A172 (cell line): Measurements from ENCODE around the gene ZBTB17. TPM values are rescaled to one million over a fixed set of nuclear protein-coding genes. Genes with fewer than 3 reads are reported as not detected.
A peak's percentile ranks its signal among the peaks of the same experiment; 100 is the strongest.
"Not testable (repeated sequence)": the region's sequence is repeated elsewhere in the genome, so short reads cannot be mapped to it uniquely, and the experiment has no call there.

Experiments used
- DNase-seq: peaks from one replicate; pipeline ENCODE4 v3.0.0-alpha.2; 2015; ENCODE audit warnings: low spot score
- total RNA-seq: library from RNA; depleted of rRNA; stranded (reverse); fragments of >200 nt; shearing (Covaris generic); gene quantifications from 2 replicates; pipeline ENCODE4 v1.2.3, GENCODE V29; 2014

Gene ZBTB17
- total RNA-seq, 1 experiment from 2014 or later: 25.1 TPM

DNA sequence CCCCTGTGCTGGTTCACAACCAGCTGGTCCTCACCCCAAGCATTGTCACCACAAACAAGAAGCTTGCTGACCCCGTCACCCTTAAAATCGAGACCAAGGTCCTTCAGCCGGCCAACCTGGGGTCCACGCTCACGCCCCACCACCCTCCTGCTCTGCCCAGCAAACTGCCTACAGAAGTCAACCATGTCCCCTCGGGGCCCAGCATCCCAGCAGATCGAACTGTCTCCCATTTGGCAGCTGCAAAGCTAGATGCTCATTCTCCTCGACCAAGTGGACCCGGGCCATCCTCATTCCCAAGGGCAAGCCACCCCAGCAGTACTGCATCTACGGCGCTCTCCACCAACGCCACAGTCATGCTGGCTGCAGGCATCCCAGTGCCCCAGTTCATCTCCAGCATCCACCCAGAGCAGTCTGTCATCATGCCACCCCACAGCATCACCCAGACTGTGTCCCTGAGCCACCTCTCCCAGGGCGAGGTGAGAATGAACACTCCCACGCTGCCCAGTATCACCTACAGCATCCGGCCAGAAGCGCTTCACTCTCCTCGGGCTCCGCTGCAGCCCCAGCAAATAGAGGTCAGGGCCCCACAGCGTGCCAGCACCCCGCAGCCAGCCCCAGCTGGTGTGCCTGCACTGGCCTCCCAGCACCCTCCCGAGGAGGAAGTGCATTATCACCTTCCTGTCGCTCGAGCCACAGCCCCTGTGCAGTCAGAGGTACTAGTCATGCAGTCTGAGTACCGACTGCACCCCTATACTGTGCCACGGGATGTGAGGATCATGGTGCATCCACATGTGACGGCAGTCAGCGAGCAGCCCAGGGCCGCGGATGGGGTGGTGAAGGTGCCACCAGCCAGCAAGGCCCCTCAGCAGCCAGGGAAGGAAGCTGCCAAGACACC, 40.6 kb downstream of the ZBTB17 start:
- no peak for DNase-seq

DNA sequence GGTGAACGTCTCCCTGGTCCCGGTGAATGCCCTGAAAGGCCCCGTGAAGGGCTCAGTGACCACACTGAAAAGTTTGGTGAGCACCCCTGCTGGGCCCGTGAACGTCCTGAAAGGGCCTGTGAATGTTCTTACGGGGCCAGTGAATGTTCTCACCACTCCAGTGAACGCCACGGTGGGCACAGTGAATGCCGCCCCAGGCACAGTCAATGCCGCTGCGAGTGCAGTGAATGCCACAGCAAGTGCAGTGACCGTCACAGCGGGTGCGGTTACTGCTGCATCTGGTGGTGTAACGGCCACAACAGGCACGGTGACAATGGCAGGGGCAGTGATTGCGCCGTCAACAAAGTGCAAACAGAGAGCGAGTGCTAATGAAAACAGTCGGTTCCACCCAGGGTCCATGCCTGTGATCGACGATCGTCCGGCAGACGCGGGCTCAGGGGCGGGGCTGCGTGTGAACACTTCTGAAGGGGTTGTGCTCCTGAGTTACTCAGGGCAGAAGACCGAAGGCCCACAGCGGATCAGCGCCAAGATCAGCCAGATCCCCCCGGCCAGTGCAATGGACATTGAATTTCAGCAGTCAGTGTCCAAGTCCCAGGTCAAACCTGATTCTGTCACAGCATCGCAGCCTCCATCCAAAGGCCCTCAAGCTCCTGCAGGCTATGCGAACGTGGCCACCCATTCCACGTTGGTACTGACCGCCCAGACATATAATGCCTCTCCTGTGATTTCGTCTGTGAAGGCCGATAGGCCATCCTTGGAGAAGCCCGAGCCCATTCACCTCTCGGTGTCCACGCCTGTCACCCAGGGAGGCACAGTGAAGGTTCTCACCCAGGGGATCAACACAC, 41.5 kb downstream of the ZBTB17 start:
- no peak for DNase-seq

- no peak for DNase-seq
Measured at GRCh38 chr1:15933684-15934083, 42.2 kb downstream of the ZBTB17 start.

- DNase-seq: no peak
Measured at GRCh38 chr1:15932612-15933011, 43.3 kb downstream of the ZBTB17 start.

- no peak for DNase-seq
Measured at GRCh38 chr1:15931884-15932283, 44.0 kb downstream of the ZBTB17 start.

DNA sequence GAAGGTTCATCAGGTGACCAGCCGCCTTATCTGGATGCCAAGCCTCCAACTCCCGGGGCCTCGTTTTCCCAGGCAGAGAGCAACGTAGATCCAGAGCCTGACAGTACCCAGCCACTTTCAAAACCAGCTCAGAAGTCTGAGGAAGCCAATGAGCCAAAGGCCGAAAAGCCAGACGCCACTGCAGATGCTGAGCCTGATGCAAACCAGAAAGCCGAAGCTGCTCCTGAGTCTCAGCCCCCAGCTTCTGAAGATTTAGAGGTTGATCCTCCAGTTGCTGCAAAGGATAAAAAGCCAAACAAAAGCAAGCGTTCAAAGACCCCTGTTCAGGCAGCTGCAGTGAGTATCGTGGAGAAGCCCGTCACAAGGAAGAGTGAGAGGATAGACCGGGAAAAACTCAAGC, 44.5 kb downstream of the ZBTB17 start:
- no peak for DNase-seq

DNA sequence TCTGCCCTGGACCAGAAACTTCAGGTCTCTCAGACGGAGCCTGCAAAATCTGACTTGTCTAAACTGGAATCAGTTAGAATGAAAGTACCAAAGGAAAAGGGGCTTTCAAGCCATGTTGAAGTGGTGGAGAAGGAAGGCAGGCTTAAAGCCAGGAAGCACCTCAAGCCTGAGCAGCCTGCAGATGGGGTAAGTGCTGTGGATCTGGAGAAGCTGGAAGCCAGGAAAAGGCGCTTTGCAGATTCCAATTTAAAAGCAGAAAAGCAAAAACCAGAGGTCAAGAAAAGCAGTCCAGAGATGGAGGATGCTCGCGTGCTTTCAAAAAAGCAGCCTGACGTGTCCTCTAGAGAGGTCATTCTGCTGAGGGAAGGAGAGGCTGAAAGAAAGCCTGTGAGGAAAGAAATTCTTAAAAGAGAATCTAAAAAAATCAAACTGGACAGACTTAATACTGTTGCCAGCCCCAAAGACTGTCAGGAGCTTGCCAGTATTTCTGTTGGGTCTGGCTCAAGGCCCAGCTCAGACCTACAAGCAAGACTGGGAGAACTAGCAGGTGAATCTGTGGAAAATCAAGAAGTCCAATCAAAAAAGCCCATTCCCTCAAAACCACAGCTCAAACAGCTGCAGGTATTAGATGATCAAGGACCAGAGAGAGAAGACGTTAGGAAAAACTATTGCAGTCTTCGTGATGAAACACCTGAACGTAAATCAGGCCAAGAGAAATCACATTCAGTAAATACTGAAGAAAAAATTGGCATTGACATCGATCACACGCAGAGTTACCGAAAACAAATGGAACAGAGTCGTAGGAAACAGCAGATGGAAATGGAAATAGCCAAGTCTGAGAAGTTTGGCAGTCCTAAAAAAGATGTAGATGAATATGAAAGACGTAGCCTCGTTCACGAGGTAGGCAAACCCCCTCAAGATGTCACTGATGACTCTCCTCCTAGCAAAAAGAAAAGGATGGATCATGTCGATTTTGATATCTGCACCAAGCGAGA, 46.6 kb downstream of the ZBTB17 start:
- DNase-seq: no peak

DNA sequence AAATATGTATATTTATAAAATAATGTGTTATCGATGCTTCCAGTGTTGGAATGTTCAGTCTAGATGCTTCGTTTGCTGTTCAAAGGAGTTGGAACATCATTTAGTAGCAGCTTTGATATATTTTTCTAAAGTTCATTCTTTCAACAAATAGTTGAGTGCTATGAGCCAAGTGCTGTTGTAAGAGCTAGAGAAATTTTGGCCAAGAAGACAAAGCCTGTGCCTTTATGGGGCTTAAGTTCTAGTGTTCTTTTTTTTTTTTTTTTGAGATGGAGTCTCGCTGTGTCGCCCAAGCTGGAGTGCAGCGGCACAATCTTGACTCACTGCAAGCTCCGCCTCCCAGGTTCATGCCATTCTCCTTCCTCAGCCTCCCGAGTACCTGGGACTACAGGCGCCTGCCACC, 49.5 kb downstream of the ZBTB17 start:
- not testable (repeated sequence) for DNase-seq

DNA sequence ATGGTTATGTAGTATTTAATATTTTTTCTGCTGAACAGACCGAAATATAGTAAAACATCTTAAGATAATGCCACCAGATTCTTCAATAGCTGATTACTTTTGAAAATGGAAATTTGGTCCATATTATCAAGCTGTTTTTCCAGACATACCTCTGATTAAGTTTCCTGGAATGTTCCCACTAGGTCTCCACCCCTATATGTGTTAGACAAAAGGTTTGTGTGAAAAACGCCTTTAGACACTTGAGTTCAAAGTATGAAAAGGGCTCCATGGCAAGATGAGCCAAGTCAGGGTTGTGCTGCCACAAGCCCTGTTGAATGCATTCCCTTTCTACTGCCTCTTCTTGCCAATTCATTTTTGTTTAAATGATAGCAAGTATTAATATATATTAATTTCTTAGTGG, 52.7 kb downstream of the ZBTB17 start:
- DNase-seq: peak; percentile 38

DNA sequence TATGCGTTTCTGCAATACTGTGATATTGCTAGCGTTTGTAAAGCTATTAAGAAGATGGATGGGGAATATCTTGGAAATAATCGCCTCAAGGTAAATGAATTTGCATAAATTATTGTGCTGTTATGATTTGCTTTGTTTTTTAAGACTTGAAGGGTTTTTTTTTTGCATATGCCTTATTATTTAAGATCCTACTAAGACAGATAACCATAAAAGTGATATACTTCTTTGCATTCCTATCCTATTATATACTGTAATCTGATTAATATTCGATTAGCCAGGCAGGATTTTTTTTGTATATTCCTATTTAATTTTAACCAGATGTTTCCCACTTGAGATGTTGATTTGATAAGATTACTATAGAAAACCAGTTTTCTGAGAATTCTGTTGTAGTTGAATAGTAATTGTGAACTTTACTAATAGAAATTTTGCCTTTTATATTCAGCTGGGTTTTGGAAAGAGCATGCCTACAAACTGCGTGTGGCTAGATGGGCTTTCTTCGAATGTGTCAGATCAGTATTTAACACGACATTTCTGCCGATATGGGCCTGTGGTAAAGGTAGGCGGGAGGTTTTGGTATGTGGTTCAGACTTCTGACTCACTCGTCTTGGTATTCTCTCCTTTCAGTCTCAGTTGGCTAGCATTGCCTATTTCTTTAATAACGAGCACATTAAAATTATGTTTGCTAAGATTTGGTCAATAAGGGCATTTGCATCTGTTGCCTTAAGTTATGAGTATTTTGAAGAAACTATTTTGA, 56.8 kb downstream of the ZBTB17 start:
- DNase-seq: peak; percentile 62

GRCh38 chr1:15916916-15917315, 59.0 kb downstream of the ZBTB17 start:
- DNase-seq: no peak

DNA sequence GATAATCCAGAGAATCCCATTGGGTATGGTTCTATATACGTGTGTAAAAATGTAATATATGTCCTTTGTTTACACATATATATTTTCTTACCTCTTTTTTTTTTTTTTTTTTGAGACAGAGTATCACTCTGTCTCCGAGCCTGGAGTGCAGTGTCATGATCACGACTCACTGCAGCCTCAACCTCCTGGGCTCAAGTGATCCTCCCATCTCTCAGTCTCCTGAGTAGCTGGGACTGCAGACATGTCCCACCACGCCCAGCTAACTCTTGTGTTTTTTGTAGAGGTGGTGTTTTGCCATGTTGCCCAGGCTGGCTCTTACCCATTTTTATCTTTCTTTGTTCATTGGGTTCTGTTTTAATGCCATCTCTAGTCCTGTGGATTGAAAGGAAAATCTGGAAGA, 59.5 kb downstream of the ZBTB17 start:
- DNase-seq: no peak

DNA sequence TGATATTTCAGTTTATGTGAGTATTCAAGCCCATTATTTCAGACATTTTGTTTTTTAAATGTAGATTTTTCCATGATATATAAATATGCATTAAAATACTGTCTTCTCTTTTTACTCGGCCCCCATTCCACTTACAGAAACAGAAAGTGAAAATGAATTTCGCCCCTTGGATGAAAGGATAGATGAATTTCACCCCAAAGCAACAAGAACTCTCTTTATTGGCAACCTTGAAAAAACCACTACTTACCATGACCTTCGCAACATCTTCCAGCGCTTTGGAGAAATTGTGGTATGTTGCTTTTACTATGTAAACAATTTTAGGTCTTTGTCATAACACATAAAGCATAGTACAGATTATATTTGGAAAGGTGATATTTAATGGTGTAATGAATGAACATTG, 59.9 kb downstream of the ZBTB17 start:
- DNase-seq: no peak

GRCh38 chr1:15913607-15914006, 62.3 kb downstream of the ZBTB17 start:
- DNase-seq: not testable (repeated sequence)

DNA sequence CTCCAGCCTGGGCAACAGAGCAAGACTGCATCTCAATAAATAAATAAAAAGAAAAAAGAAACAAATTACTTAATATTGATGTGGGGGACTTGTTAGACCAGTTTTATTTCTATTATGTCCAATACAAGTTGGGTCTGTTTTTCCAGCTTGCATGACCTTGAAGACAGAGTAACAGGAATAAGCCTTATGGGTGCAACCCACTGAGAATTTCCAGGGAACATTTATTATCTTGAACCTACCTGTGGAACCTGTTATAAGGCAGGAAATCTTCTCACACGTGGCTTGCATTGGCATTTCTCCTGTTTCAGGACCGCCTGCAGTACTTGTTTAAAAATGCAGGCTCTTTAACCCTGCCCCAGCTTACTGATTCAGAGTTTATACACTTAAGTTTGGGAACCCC, 64.0 kb downstream of the ZBTB17 start:
- no peak for DNase-seq

DNA sequence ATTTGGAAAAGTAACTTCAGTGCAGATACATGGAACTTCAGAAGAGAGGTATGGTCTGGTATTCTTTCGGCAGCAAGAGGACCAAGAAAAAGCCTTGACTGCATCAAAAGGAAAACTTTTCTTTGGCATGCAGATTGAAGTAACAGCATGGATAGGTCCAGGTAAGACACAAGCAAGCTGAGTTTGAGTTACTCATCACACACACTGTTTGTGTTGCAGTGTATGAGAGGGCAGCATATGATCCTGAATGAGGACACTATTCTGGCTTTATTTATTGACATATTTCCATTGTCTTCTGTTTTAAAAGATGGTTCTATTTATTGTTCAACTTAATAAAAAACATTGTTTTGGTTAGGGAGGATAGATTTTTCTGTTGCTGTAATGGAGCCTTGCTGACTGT, 64.8 kb downstream of the ZBTB17 start:
- no peak for DNase-seq

- no peak for DNase-seq
Measured at GRCh38 chr1:15908597-15908996, 67.3 kb downstream of the ZBTB17 start.

DNA sequence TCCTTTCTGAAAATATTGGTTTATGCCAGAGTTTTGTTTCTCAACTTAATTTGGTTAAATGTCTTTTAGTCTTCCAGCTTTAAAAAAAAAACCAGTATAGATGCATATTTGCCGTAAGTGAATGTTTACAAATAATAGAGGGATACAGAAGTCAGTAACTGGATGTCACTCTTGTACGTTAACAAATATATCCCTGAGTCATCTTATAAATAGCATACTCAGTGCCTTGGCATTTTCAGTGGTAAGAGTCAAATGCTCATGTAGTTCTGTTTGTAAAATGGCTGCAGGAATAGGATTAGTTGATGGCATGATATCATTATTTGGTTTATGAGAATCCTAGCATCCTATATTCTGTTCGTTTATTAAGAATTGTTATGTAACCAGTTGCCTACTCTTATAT, 73.0 kb downstream of the ZBTB17 start:
- peak; percentile 55 for DNase-seq

GRCh38 chr1:15900662-15901279, 75.1 kb downstream of the ZBTB17 start:
- no peak for DNase-seq

- no peak for DNase-seq
Measured at GRCh38 chr1:15899266-15899665, 76.6 kb downstream of the ZBTB17 start.
